SKM-1 (cell line): ENCODE results near the gene ATMIN.
A peak's percentile ranks its signal among the peaks of the same experiment; 100 is the strongest.

Experiments
- DNase-seq: peaks from one replicate; lab custom pipeline; 2025; ENCODE audit not compliant: unreplicated experiment; lab: John Stamatoyannopoulos, UW

ATMIN gene

GRCh38 chr16:81069063-81069462 lies 33.4 kb downstream of the ATMIN start:
- no peak for DNase-seq

GRCh38 chr16:81070979-81071378 lies 35.3 kb downstream of the ATMIN start:
- no peak for DNase-seq

GRCh38 chr16:81071805-81072204 lies 36.2 kb downstream of the ATMIN start:
- no peak for DNase-seq

- no peak for DNase-seq
These were observed 38.1 kb downstream of the ATMIN start for GRCh38 chr16:81073560-81074330.

- DNase-seq, result peak; percentile 85
These were observed 41.0 kb downstream of the ATMIN start for GRCh38 chr16:81076566-81077075.

- peak; percentile 81 for DNase-seq
These were observed 41.7 kb downstream of the ATMIN start, which contains the start of gene C16orf46 for GRCh38 chr16:81077076-81077940. Gene C16orf46, minus strand, starts transcription at chr16:81077238. Its CDS starts 13,283 bp downstream, at chr16:81063955.

GRCh38 chr16:81080233-81080632 lies 44.6 kb downstream of the ATMIN start:
- DNase-seq, result no peak

- no peak for DNase-seq
These were observed 45.4 kb downstream of the ATMIN start for GRCh38 chr16:81081014-81081413.

- no peak for DNase-seq
These were observed 53.2 kb downstream of the ATMIN start for GRCh38 chr16:81088836-81089235.

GRCh38 chr16:81094771-81095251 lies 59.2 kb downstream of the ATMIN start:
- DNase-seq, result no peak

- no peak for DNase-seq
These were observed 60.0 kb downstream of the ATMIN start for GRCh38 chr16:81095653-81095952.

GRCh38 chr16:81095953-81096714 lies 60.5 kb downstream of the ATMIN start, which contains the start of gene GCSH:
Gene GCSH, minus strand, starts transcription at chr16:81096395. Its CDS starts 117 bp downstream, at chr16:81096278.
- DNase-seq, result peak; percentile 93

- no peak for DNase-seq
These were observed 61.1 kb downstream of the ATMIN start for GRCh38 chr16:81096715-81097208.
